Measurements from ENCODE around the gene DIS3L2. TPM values are rescaled to one million over a fixed set of nuclear protein-coding genes. Genes with fewer than 3 reads are reported as not detected.

The DIS3L2 gene
- total RNA-seq, 4 donors from 2014 or later, result 52.8 to 74.9 (median 61.8) TPM

DNA sequence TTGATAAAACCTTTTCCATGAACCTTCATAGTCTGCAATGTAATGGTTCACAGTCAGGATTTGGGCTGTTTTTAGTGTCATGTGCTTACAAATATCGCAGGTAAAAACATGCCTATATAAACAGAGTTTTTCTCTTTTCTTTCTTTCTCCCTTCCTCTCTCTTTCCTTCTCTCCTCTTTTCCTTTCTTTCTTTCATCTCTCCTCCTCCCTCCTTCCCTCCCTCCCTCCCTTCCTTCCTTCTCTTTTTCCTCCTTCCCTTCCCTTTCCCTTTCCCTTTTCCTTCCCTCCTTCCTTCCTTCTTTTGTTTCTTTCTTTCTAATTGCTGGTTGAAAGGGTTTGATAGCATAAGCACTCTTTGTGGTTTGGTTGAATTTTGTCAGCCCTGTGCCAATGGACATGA, 25.7 kb upstream of the DIS3L2 start:
- H3K9me3 ChIP-seq, result no peaks in the 10 kb centered on the region
- H3K4me1 ChIP-seq, result peaks cover 0 to 3% (median 0%) of the 10 kb centered on the region in 4 donors
- TF ChIP-seq EP300 (IDR thresholded peaks at IDR 0.05) (no peak), POLR2A (IDR thresholded peaks at IDR 0.05) (no peak)
- TF ChIP-seq, protein P1, sequence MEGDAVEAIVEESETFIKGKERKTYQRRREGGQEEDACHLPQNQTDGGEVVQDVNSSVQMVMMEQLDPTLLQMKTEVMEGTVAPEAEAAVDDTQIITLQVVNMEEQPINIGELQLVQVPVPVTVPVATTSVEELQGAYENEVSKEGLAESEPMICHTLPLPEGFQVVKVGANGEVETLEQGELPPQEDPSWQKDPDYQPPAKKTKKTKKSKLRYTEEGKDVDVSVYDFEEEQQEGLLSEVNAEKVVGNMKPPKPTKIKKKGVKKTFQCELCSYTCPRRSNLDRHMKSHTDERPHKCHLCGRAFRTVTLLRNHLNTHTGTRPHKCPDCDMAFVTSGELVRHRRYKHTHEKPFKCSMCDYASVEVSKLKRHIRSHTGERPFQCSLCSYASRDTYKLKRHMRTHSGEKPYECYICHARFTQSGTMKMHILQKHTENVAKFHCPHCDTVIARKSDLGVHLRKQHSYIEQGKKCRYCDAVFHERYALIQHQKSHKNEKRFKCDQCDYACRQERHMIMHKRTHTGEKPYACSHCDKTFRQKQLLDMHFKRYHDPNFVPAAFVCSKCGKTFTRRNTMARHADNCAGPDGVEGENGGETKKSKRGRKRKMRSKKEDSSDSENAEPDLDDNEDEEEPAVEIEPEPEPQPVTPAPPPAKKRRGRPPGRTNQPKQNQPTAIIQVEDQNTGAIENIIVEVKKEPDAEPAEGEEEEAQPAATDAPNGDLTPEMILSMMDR (IDR thresholded peaks at IDR 0.05), result no peak
- H3K4me3 ChIP-seq, result no peak overlapping the region
- no peaks in the 10 kb centered on the region for H3K27me3 ChIP-seq
- no peak for DNase-seq (ENCODE audit: low spot score in 2 of 2)
- H3K27ac ChIP-seq, result no peak overlapping the region
- 97 to 100% methylated on average over 1 of the region's 1 CpG for WGBS, 2 donors
- no peaks in the 10 kb centered on the region for H3K36me3 ChIP-seq

- Histone ChIP-seq H3K4me1 (no peaks in the 10 kb centered on the region), H3K27ac (no peak overlapping the region), H3K36me3 (no peaks in the 10 kb centered on the region), H3K9me3 (no peaks in the 10 kb centered on the region), H3K27me3 (no peaks in the 10 kb centered on the region), H3K4me3 (no peak overlapping the region)
- no peak for DNase-seq (ENCODE audit: low spot score in 2 of 2)
- TF ChIP-seq POLR2A (IDR thresholded peaks at IDR 0.05) (no peak), EP300 (IDR thresholded peaks at IDR 0.05) (no peak)
- TF ChIP-seq, protein P1 (IDR thresholded peaks at IDR 0.05), result no peak
- 80 to 87% methylated on average over 4 of the region's 4 CpGs for WGBS, 2 donors
Observed at GRCh38 chr2:231936491-231936890, 25.0 kb upstream of the DIS3L2 start.

GRCh38 chr2:231937057-231937456, 24.5 kb upstream of the DIS3L2 start:
- H3K4me3 ChIP-seq, result no peak overlapping the region
- no peaks in the 10 kb centered on the region for H3K27me3 ChIP-seq
- no peak for TF ChIP-seq POLR2A (IDR thresholded peaks at IDR 0.05)
- TF ChIP-seq, protein P1 (IDR thresholded peaks at IDR 0.05), result no peak
- no peaks in the 10 kb centered on the region for H3K9me3 ChIP-seq
- no peak for DNase-seq (ENCODE audit: low spot score in 2 of 2)
- no peaks in the 10 kb centered on the region for H3K4me1 ChIP-seq
- no peaks in the 10 kb centered on the region for H3K36me3 ChIP-seq
- no peak overlapping the region for H3K27ac ChIP-seq
- 89 to 91% methylated on average over 7 of the region's 7 CpGs for WGBS, 2 donors

DNA sequence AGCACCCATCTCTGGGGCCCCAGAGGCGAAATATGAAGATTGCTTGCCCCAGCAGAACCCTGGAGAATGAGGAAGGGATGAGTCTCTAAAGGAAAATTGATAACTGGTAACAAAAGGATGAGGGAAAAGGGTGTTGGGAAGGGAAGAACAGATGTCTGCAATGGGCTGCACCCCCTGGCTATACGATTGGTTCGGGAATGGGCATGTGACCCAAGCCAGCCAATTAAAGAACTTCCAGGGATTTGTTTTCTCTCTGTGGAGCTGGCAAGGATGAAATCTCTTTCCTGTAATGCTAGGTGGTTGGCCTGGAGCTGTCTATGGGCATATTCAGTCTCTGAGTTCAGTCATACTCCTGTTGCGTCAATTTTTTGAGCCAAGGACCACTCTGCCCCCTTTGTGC, 22.5 kb upstream of the DIS3L2 start:
- Histone ChIP-seq H3K27me3 (no peaks in the 10 kb centered on the region), H3K9me3 (no peaks in the 10 kb centered on the region), H3K4me3 (no peak overlapping the region), H3K36me3 (no peaks in the 10 kb centered on the region), H3K27ac (no peak overlapping the region), H3K4me1 (no peaks in the 10 kb centered on the region)
- no peak for TF ChIP-seq EP300 (IDR thresholded peaks at IDR 0.05)
- TF ChIP-seq, protein P1 (IDR thresholded peaks at IDR 0.05), result no peak
- no peak for TF ChIP-seq POLR2A (IDR thresholded peaks at IDR 0.05)
- WGBS, 2 donors, result 95 to 96% methylated on average over 4 of the region's 4 CpGs
- DNase-seq (ENCODE audit: low spot score in 2 of 2), result no peak

DNA sequence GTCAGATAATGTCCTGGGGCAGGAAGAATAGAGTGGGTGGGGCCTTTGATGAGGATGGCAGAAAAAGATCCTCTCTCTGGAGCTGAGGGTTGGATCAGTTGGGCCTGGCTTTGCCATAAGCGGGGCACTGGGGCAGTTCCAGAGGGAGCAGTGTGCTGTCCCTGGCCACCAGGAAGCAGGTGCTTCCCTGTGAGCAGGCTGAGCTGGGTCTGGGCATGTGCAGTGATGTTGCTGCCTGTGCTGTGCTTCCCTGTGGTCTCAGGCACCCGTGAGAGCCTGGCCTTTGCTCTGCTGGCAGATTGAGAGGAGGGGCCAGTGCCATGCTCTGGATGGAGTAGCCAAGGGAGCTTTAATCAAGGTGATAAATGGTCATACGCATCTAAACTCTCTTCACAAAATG, 20.7 kb upstream of the DIS3L2 start:
- Histone ChIP-seq H3K9me3 (no peaks in the 10 kb centered on the region), H3K36me3 (no peaks in the 10 kb centered on the region), H3K4me1 (no peaks in the 10 kb centered on the region), H3K4me3 (no peak overlapping the region), H3K27me3 (no peaks in the 10 kb centered on the region), H3K27ac (no peak overlapping the region)
- no peak for TF ChIP-seq EP300 (IDR thresholded peaks at IDR 0.05)
- TF ChIP-seq, protein P1 (IDR thresholded peaks at IDR 0.05), result no peak
- TF ChIP-seq POLR2A (IDR thresholded peaks at IDR 0.05), result no peak
- 60% methylated on average over 3 of the region's 3 CpGs for WGBS, 2 donors
- DNase-seq (ENCODE audit: low spot score in 2 of 2), result no peak
